Ishikawa (cell line): Measurements from ENCODE around the gene LRRK2.

Experiments used
- CEBPB ChIP-seq: IDR thresholded peaks from 2 replicates; pipeline ENCODE4 v1.6.1; 2012
- CREB1 ChIP-seq: IDR thresholded peaks from 2 replicates; pipeline ENCODE4 v1.6.1; 2012; ENCODE audit warnings: low read depth
- EGR1 ChIP-seq: IDR thresholded peaks from 2 replicates; pipeline ENCODE4 v1.6.1; 2012
- FOXM1 ChIP-seq: IDR thresholded peaks from 2 replicates; pipeline ENCODE4 v1.6.1; 2012; ENCODE audit warnings: low read depth, borderline replicate concordance
- MAX ChIP-seq: IDR thresholded peaks from 2 replicates; pipeline ENCODE4 v1.6.1; 2012
- NFIC ChIP-seq: IDR thresholded peaks from 2 replicates; pipeline ENCODE4 v1.6.1; 2012
- TAF1 ChIP-seq: IDR thresholded peaks from 2 replicates; pipeline ENCODE4 v1.6.1; 2012; ENCODE audit warnings: low read depth, mild to moderate bottlenecking
- TEAD4 ChIP-seq: IDR thresholded peaks from 2 replicates; pipeline ENCODE4 v1.6.1; 2012
- TF ChIP-seq, protein P1 (sequence below): IDR thresholded peaks from 2 replicates; pipeline ENCODE4 v1.6.1; 2012; ENCODE audit warnings: low read depth, mild to moderate bottlenecking

- no peak for TF ChIP-seq TAF1
- no peak for TF ChIP-seq TEAD4
- TF ChIP-seq, protein P1, sequence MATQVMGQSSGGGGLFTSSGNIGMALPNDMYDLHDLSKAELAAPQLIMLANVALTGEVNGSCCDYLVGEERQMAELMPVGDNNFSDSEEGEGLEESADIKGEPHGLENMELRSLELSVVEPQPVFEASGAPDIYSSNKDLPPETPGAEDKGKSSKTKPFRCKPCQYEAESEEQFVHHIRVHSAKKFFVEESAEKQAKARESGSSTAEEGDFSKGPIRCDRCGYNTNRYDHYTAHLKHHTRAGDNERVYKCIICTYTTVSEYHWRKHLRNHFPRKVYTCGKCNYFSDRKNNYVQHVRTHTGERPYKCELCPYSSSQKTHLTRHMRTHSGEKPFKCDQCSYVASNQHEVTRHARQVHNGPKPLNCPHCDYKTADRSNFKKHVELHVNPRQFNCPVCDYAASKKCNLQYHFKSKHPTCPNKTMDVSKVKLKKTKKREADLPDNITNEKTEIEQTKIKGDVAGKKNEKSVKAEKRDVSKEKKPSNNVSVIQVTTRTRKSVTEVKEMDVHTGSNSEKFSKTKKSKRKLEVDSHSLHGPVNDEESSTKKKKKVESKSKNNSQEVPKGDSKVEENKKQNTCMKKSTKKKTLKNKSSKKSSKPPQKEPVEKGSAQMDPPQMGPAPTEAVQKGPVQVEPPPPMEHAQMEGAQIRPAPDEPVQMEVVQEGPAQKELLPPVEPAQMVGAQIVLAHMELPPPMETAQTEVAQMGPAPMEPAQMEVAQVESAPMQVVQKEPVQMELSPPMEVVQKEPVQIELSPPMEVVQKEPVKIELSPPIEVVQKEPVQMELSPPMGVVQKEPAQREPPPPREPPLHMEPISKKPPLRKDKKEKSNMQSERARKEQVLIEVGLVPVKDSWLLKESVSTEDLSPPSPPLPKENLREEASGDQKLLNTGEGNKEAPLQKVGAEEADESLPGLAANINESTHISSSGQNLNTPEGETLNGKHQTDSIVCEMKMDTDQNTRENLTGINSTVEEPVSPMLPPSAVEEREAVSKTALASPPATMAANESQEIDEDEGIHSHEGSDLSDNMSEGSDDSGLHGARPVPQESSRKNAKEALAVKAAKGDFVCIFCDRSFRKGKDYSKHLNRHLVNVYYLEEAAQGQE = no peak
- no peak for TF ChIP-seq CREB1
- no peak for TF ChIP-seq MAX
- no peak for TF ChIP-seq FOXM1
- no peak for TF ChIP-seq EGR1
- TF ChIP-seq CEBPB = no peak
- TF ChIP-seq NFIC = no peak
Measured at GRCh38 chr12:40314927-40315326, 90.1 kb downstream of the LRRK2 start.
